ENCODE data around the gene PPM1M.

The PPM1M gene

GRCh38 chr3:52231502-52232278 is 13.9 kb upstream of the PPM1M start:
- peak; percentile 92 for DNase-seq

- peak; percentile 42 for DNase-seq
Observed at GRCh38 chr3:52232279-52233107, 13.1 kb upstream of the PPM1M start.

- DNase-seq, result no peak
Observed at GRCh38 chr3:52233108-52233591, 12.4 kb upstream of the PPM1M start.

GRCh38 chr3:52233968-52234367 is 11.6 kb upstream of the PPM1M start:
- DNase-seq, result no peak

- DNase-seq, result no peak
Observed at GRCh38 chr3:52234516-52235447, 10.8 kb upstream of the PPM1M start.

- no peak for DNase-seq
Observed at GRCh38 chr3:52236424-52236886, 9.1 kb upstream of the PPM1M start.

- peak; percentile 1 for DNase-seq
Observed at GRCh38 chr3:52237006-52237656, 8.4 kb upstream of the PPM1M start.

- DNase-seq, result no peak
Observed at GRCh38 chr3:52237657-52238172, 7.8 kb upstream of the PPM1M start.

GRCh38 chr3:52238193-52238760 is 7.3 kb upstream of the PPM1M start:
- peak; percentile 3 for DNase-seq

- DNase-seq, result peak; percentile 88
Observed at GRCh38 chr3:52238761-52239701, 6.5 kb upstream of the PPM1M start, which contains the start of gene TWF2. TWF2 (minus strand) TSS chr3:52239158; CDS start chr3:52239016, 142 bp downstream.

GRCh38 chr3:52240059-52240885 is 5.3 kb upstream of the PPM1M start:
- peak; percentile 52 for DNase-seq

- DNase-seq, result peak; percentile 1
Observed at GRCh38 chr3:52240886-52241370, 4.6 kb upstream of the PPM1M start.

- no peak for DNase-seq
Observed at GRCh38 chr3:52242039-52242438, 3.5 kb upstream of the PPM1M start.

- DNase-seq, result peak; percentile 34
Observed at GRCh38 chr3:52243791-52244628, 1.5 kb upstream of the PPM1M start.

GRCh38 chr3:52246264-52246620 is 683 bp downstream of the PPM1M start:
- no peak for DNase-seq

GRCh38 chr3:52246728-52247408 is 1.3 kb downstream of the PPM1M start:
- no peak for DNase-seq

- no peak for DNase-seq
Observed at GRCh38 chr3:52247409-52248164, 2.0 kb downstream of the PPM1M start.
